Muscle layer of colon (tissue), 2 donors: ENCODE data around the gene NHP2.

Source experiments
- H3K27ac ChIP-seq: one replicate; pipeline ENCODE4 v1.7.0; 2013; ENCODE audit warnings: low read depth, mild to moderate bottlenecking, low read length, moderate library complexity
- H3K27me3 ChIP-seq, 2 donors: one replicate each; pipeline ENCODE4 v1.7.0; 2013; ENCODE audit warnings: low read length in 2 of 2, mild to moderate bottlenecking in 2 of 2; ENCODE audit not compliant: insufficient read depth in 2 of 2, control insufficient read depth in 1 of 2
- H3K36me3 ChIP-seq: one replicate; pipeline ENCODE4 v1.7.0; 2013; ENCODE audit warnings: mild to moderate bottlenecking, low read length; ENCODE audit not compliant: insufficient read depth
- H3K4me1 ChIP-seq: one replicate; pipeline ENCODE4 v1.7.0; 2013; ENCODE audit warnings: mild to moderate bottlenecking, low read length; ENCODE audit not compliant: insufficient read depth
- H3K4me3 ChIP-seq, 2 donors: one replicate each; pipeline ENCODE4 v1.7.0; 2013; ENCODE audit warnings: low read length in 2 of 2, low read depth in 1 of 2, mild to moderate bottlenecking in 1 of 2, moderate library complexity in 1 of 2
- H3K9ac ChIP-seq: one replicate; pipeline ENCODE4 v1.7.0; 2013; ENCODE audit warnings: low read length
- H3K9me3 ChIP-seq: one replicate; pipeline ENCODE4 v1.7.0; 2013; ENCODE audit warnings: mild to moderate bottlenecking, low read length
- donor health status: abdominal sarcoma.
- donor health status: Adenocarcinoma of cecum.

Gene NHP2

GRCh38 chr5:178192787-178193186 is 39.1 kb upstream of the NHP2 start:
- no peak overlapping the region for H3K27ac ChIP-seq
- H3K9ac ChIP-seq, result no peak overlapping the region
- H3K36me3 ChIP-seq, result no peaks in the 10 kb centered on the region
- no peaks in the 10 kb centered on the region for H3K4me1 ChIP-seq
- H3K4me3 ChIP-seq, result no peak overlapping the region
- peaks cover 0 to 5% of the 10 kb centered on the region in 2 donors for H3K27me3 ChIP-seq
- no peaks in the 10 kb centered on the region for H3K9me3 ChIP-seq

GRCh38 chr5:178192244-178192643 is 38.6 kb upstream of the NHP2 start:
- H3K9me3 ChIP-seq, result no peaks in the 10 kb centered on the region
- H3K36me3 ChIP-seq, result no peaks in the 10 kb centered on the region
- no peak overlapping the region for H3K27ac ChIP-seq
- H3K4me1 ChIP-seq, result no peaks in the 10 kb centered on the region
- no peak overlapping the region for H3K9ac ChIP-seq
- peaks cover 0 to 5% of the 10 kb centered on the region in 2 donors for H3K27me3 ChIP-seq
- no peak overlapping the region for H3K4me3 ChIP-seq

GRCh38 chr5:178191661-178192060 is 38.0 kb upstream of the NHP2 start:
- Histone ChIP-seq H3K36me3 (no peaks in the 10 kb centered on the region), H3K27ac (no peak overlapping the region), H3K4me1 (no peaks in the 10 kb centered on the region), H3K9ac (no peak overlapping the region), H3K27me3 (peaks cover 0 to 5% of the 10 kb centered on the region in 2 donors), H3K4me3 (no peak overlapping the region), H3K9me3 (no peaks in the 10 kb centered on the region)

- H3K9me3 ChIP-seq, result no peaks in the 10 kb centered on the region
- H3K27ac ChIP-seq, result no peak overlapping the region
- H3K4me1 ChIP-seq, result no peaks in the 10 kb centered on the region
- H3K27me3 ChIP-seq, result peaks cover 0 to 5% of the 10 kb centered on the region in 2 donors
- H3K9ac ChIP-seq, result no peak overlapping the region
- H3K4me3 ChIP-seq, result no peak overlapping the region
- no peaks in the 10 kb centered on the region for H3K36me3 ChIP-seq
These were observed 35.7 kb upstream of the NHP2 start for GRCh38 chr5:178189433-178189832.

GRCh38 chr5:178187014-178187413 is 33.3 kb upstream of the NHP2 start, which contains the start of gene GMCL2:
Gene GMCL2, minus strand, starts transcription at chr5:178187371. Its CDS starts 72 bp downstream, at chr5:178187299.
- no peaks in the 10 kb centered on the region for H3K4me1 ChIP-seq
- no peak within 1 kb of the TSS for H3K9ac ChIP-seq
- H3K27me3 ChIP-seq, result peaks cover 0 to 5% of the 10 kb centered on the region in 2 donors
- H3K9me3 ChIP-seq, result no peaks in the 10 kb centered on the region
- no peak within 1 kb of the TSS for H3K27ac ChIP-seq
- no peak within 1 kb of the TSS for H3K4me3 ChIP-seq
- H3K36me3 ChIP-seq, result no peaks in the 10 kb centered on the region

GRCh38 chr5:178186427-178186826 is 32.7 kb upstream of the NHP2 start:
- no peak overlapping the region for H3K9ac ChIP-seq
- no peaks in the 10 kb centered on the region for H3K36me3 ChIP-seq
- H3K4me1 ChIP-seq, result no peaks in the 10 kb centered on the region
- no peaks in the 10 kb centered on the region for H3K9me3 ChIP-seq
- no peak overlapping the region for H3K27ac ChIP-seq
- H3K27me3 ChIP-seq, result peaks cover 0 to 5% of the 10 kb centered on the region in 2 donors
- H3K4me3 ChIP-seq, result no peak overlapping the region

GRCh38 chr5:178182158-178182876 is 28.6 kb upstream of the NHP2 start:
- Histone ChIP-seq H3K4me3 (no peak overlapping the region), H3K9me3 (no peaks in the 10 kb centered on the region), H3K4me1 (no peaks in the 10 kb centered on the region), H3K36me3 (no peaks in the 10 kb centered on the region), H3K27me3 (no peaks in the 10 kb centered on the region), H3K9ac (no peak overlapping the region), H3K27ac (no peak overlapping the region)

- H3K27me3 ChIP-seq, result no peaks in the 10 kb centered on the region
- no peak overlapping the region for H3K9ac ChIP-seq
- H3K36me3 ChIP-seq, result no peaks in the 10 kb centered on the region
- no peaks in the 10 kb centered on the region for H3K9me3 ChIP-seq
- H3K4me1 ChIP-seq, result no peaks in the 10 kb centered on the region
- H3K27ac ChIP-seq, result no peak overlapping the region
- no peak overlapping the region for H3K4me3 ChIP-seq
These were observed 26.6 kb upstream of the NHP2 start for GRCh38 chr5:178180141-178180863.

- H3K36me3 ChIP-seq, result no peaks in the 10 kb centered on the region
- H3K4me1 ChIP-seq, result no peaks in the 10 kb centered on the region
- H3K9me3 ChIP-seq, result no peaks in the 10 kb centered on the region
- H3K27ac ChIP-seq, result no peak overlapping the region
- no peak overlapping the region for H3K9ac ChIP-seq
- H3K4me3 ChIP-seq, result no peak overlapping the region
- H3K27me3 ChIP-seq, result no peaks in the 10 kb centered on the region
These were observed 23.9 kb upstream of the NHP2 start for GRCh38 chr5:178177569-178177968.

- Histone ChIP-seq H3K4me1 (no peaks in the 10 kb centered on the region), H3K9me3 (no peaks in the 10 kb centered on the region), H3K4me3 (no peak overlapping the region), H3K27me3 (no peaks in the 10 kb centered on the region), H3K9ac (no peak overlapping the region), H3K27ac (no peak overlapping the region), H3K36me3 (no peaks in the 10 kb centered on the region)
These were observed 23.1 kb upstream of the NHP2 start for GRCh38 chr5:178176791-178177190.

- H3K4me3 ChIP-seq, result no peak overlapping the region
- H3K9ac ChIP-seq, result no peak overlapping the region
- H3K27ac ChIP-seq, result no peak overlapping the region
- no peaks in the 10 kb centered on the region for H3K9me3 ChIP-seq
- H3K4me1 ChIP-seq, result no peaks in the 10 kb centered on the region
- H3K36me3 ChIP-seq, result no peaks in the 10 kb centered on the region
- H3K27me3 ChIP-seq, result no peaks in the 10 kb centered on the region
These were observed 20.8 kb upstream of the NHP2 start for GRCh38 chr5:178174456-178174855.
